GM12892 (cell line): Measurements from ENCODE around the gene RASD1.

Experiments
- DNase-seq: peaks from one replicate; pipeline ENCODE4 v3.0.0; 2011; ENCODE audit not compliant: insufficient read length
- FAIRE-seq: peaks from 2 replicates; lab custom pipeline; 2011; peaks lifted over from hg19 to GRCh38; lab: Jason Lieb, UNC
- POLR2A ChIP-seq: IDR thresholded peaks from 2 replicates; pipeline ENCODE4 v1.6.1; 2011; ENCODE audit warnings: low read depth, low read length, control low read depth
- POLR2AphosphoS5 ChIP-seq: IDR thresholded peaks from 2 replicates; pipeline ENCODE4 v1.6.1; 2011; ENCODE audit warnings: low read depth, low read length, control low read depth
- TAF1 ChIP-seq: IDR thresholded peaks from 2 replicates; pipeline ENCODE4 v1.6.1; 2011; ENCODE audit warnings: low read depth, mild to moderate bottlenecking, control low read depth, low read length, borderline replicate concordance

The RASD1 gene

DNA sequence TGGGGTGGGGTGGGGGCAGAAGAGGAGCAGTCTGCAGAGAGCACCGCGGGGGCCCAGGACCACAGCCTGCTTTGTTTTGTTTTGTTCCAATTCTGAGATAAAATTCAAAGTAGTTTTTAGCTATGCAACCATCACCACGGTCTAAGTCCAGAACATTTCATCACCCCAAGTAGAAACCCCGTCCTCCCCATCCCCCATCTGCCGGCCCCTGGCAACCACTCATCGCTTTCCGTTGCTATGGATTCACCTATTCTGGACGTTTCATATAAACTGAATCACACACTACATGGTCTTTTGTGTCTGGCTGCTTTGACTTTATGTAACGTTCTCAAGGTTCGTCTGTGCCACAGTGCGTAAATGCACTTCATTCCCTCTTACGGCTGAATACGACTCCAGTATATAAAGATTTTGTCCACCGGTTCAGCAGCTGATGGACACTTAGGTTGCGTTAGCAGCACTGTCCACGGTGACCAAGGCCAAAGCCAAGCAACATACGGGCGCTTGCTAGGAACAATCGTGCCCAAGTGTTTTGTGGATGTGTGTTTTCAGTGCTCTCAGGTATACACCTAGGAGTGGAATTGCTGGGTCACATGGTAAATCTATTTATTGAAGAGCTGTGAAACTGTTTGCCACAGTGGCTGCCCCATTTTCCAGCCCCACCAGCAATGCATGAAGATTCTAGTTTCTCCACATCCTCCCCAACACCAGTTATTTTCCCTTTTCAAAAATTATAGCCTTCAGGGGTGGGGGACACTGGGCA is 27.7 kb upstream of the RASD1 start:
- DNase-seq, result no peak
- no peak for TF ChIP-seq POLR2AphosphoS5
- no peak for TF ChIP-seq POLR2A
- no peak for TF ChIP-seq TAF1
- FAIRE-seq, result no peak

DNA sequence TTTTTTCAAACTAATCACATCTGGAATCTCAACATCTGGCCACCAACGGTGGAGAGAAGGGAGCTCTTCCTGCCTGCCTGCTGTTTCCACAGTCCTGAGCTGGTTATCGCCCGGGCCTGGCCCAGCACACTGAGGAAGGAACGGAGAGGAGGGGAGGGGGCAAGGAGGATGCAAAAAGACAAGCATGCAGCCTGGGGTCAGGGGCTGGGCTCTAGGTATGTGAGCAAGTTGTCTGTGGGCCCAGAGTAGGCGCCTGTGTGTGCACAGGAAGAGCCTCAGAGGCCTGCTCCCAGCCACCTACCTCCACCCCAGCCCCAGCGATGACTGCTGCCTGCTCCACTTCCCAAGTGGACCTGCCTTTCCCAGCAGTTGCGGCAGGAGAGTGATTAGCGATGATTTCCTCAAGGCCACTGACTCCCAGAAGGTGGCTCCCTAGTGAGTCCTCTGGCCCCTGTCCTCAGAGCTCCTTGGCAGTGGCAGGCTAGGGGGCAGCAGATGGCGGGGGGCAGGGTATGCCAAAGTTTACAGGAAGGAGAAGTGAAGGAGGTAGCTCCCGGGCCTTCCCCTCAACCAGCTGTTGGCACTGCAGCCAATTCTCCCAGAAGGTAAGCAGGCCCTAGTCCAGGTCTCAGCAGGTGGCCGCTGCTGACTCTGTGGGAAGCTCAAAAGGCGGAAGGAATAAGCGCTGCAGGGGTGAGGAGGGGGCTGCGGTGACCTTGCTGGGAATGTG is 27.0 kb upstream of the RASD1 start:
- DNase-seq, result no peak
- no peak for TF ChIP-seq POLR2AphosphoS5
- TF ChIP-seq POLR2A, result no peak
- no peak for TF ChIP-seq TAF1
- FAIRE-seq, result no peak

DNA sequence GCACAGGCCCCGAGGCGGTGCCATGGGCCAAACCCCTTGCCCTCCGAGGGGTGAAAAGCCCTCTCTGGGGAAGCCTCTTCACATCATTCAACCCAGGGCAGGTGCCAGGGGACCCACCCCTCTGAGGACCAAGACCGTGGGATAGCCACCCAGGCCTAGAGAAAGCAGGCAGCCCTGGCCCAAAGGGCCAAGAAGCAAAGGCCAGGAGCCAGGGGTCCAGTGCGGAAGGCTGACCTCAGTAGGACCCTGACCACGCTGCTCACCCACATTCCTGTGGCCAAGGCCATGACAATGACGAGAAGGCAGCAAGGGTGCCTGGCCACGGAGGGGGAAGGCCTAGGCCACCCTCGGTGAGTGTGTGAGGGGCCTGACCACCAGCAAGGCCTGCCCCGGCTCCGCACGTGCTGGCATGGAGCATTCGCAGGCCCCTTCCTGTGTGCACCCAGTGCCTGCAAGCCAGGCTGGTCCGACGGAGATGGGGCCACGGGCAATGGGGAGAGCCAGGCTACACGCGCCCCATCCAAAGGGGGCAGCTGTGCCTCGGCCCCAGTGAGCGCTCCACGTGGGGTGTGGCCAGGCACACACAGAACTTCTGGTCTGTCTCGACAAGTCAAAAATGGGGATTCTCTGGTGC is 24.5 kb upstream of the RASD1 start:
- FAIRE-seq (no peak), DNase-seq (no peak)
- TF ChIP-seq TAF1, result no peak
- no peak for TF ChIP-seq POLR2A
- no peak for TF ChIP-seq POLR2AphosphoS5

- TF ChIP-seq POLR2A (no peak), TAF1 (no peak)
- no peak for DNase-seq
- no peak for FAIRE-seq
Observed at GRCh38 chr17:17519886-17520285, 23.7 kb upstream of the RASD1 start.

DNA sequence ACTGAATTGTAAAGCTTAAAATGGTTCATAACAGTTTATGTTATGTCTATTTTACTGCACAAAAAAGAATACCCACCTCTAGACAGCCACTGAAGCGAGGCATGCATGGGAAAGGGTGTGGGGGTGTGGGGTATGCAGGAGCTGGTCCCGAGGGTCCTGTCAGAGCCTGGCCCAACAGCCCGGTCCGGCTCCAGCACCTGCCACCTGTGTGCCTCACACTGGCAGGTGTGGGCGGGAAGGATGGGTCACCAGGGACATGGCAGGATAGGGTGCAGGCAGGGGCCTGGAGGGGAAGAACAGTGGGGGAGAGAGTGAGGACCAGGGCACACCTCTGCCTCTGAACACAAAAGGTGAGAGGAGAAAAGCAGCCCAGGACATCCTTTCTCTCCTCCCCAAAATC is 22.8 kb upstream of the RASD1 start:
- no peak for DNase-seq
- no peak for TF ChIP-seq TAF1
- TF ChIP-seq POLR2AphosphoS5, result no peak
- TF ChIP-seq POLR2A, result no peak
- no peak for FAIRE-seq

- FAIRE-seq, result no peak
- TF ChIP-seq POLR2A (no peak), TAF1 (no peak), POLR2AphosphoS5 (no peak)
- DNase-seq, result no peak
Observed at GRCh38 chr17:17518014-17518413, 21.8 kb upstream of the RASD1 start.

DNA sequence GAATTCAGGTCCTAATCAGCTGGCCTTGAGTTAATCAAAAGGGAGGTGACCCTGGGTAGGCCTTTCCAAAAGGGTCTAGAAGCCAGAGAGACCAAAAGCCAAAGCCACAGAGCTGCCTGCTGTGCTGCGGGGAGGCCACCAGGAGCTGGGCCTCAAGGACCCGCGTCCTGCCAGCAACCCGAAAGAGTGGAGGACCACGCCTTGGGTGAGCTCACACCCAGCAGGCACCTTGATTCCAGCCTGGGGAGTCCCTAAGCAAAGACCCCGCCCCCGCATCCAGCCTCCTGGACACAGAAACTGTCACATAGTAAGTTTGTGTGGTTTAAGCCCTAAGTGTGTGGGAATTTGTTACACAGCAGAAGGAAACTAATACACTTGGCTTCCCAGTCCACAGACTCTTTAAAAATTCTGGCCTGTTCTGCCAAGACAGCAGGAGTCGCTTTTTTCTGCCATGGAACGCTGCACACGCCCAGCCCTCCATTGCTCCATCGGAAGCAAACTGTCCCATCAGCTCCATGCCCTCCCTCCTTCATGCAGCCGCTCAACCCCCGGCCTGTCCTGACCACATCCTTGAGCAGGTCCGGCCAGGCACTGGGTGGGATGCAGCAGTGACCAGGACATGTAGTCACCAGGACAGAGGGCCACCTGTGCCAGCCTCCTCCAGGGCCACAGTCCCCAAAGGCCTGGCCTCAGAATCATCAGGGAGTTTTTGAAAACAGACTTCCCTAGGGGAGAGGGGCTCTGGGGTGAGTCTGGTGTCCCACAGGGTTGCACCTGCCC is 20.9 kb upstream of the RASD1 start:
- TF ChIP-seq TAF1 (no peak), POLR2A (no peak), POLR2AphosphoS5 (no peak)
- no peak for FAIRE-seq
- no peak for DNase-seq

DNA sequence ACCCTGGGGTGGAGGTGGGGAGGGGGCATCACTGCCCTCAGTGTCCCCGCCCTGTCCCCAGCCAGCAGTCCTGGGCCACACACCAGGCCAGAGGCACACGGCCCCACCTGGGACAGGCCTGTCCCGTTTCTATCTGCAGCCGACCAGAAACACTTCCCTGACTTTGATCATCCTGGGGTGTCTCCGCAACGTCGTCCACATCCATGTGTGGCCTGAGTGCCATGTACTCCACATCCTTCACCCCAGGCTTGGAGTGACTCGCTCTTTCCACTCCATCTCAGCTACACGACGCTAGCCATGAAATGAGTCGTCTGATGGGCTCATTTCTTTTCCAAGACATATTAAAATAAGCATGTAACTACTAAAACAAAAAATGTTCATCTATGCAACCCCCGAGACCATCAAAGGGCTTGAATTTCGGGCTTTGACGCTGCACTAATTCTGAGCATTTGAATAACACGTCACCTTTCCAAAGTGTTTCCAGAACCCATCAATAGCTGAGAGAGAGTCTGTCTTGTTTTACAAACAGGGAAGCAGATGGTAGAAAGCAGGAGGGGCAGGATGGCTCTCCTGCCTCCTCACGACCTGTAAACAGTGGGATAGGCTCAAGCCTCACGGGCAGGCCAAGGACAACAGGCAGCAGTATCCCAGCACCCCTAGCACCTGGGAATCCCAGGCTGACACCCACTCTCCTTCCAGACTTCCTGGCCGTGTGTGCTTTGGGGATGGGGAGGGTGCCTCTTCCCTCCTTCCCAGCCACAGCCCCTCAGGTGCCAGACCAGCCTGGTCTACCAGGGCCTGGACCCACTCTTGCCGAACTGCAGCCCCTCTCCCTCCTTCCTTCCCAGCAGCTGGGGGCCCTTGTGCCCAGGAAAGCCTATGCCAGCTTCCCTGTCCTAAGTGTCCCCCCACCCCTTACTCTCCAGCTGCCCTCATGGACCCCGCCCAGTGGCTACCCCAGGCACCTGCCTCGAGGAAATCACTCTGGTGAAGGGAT is 20.0 kb upstream of the RASD1 start:
- FAIRE-seq, result no peak
- TF ChIP-seq POLR2AphosphoS5 (no peak), POLR2A (no peak), TAF1 (no peak)
- DNase-seq, result no peak

DNA sequence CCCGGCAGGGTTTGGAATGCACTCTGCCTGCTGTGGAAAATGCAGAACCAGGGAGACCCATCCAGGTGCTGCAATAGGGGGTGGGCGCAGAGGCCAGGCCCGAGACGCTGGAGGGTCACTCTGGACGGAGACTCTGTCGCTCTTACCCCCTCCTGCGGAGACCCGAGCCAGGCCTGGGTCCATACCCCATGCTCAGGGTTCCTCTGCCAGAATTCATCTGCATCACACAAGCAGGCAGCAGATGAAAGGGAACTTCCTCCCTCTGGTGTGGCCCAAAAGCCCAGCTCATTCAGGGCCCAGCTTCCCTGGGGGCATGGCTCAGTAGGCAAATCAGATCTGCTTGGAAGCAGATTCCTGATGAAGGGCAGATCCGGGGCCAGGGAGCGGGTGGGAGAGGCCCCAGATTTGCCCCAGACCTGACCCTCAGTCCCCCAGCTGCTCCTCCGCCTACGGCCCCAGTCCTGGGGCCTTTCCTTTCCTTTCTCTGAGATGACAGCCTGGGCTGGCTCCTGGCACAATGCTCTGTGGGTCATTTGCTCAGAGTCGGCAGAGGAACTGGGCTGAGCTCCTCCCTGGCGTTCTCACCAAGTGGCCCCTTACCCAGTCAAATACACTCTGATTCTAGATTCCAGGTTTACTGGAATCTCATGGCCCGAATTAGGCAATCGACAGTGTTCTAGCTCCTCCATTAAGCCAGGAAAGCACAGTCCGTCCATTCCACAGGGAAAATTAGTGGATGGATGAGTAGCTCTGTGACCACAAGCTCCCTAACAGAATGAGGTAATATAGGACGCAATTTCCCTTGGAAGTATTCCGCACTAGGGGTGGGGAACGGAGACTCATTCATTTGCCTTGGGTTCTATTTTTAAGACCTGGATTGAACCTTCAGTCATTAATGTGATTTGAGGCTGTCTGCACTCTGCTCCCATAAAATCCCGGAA is 19.1 kb upstream of the RASD1 start:
- no peak for DNase-seq
- FAIRE-seq, result no peak
- no peak for TF ChIP-seq POLR2AphosphoS5
- TF ChIP-seq POLR2A, result no peak
- TF ChIP-seq TAF1, result no peak
